ENCODE results near the gene GJB1.

The GJB1 gene

GRCh38 chrX:71215338-71215912 lies 7.6 kb upstream of the GJB1 start:
- DNase-seq = no peak

- DNase-seq = no peak
Observed at GRCh38 chrX:71216485-71216884, 6.5 kb upstream of the GJB1 start.

DNA sequence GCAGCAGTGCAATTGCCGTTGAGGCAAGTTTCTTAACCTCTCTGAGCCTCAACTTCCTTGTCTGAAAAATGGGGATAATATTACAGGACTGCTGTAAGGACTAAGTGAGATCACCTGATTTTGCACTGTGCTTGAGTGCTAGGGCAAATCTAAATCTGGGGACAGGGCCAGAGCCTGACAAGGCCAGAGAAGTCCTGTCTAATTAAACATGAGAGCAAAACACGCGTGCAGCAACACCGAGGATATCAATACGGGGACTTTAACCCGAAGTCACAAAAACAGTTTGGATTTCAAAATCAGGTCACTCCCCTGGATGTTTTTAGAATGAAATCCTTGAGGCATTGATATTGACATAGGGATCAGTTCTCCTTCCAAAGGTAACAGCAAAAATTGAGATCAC lies 5.7 kb upstream of the GJB1 start:
- no peak for DNase-seq

- no peak for DNase-seq
Observed at GRCh38 chrX:71221145-71221544, 1.9 kb upstream of the GJB1 start.

- DNase-seq = no peak
Observed at GRCh38 chrX:71224098-71224708, 1.2 kb downstream of the GJB1 start.

GRCh38 chrX:71225009-71225408 lies 2.0 kb downstream of the GJB1 start:
- no peak for DNase-seq

DNA sequence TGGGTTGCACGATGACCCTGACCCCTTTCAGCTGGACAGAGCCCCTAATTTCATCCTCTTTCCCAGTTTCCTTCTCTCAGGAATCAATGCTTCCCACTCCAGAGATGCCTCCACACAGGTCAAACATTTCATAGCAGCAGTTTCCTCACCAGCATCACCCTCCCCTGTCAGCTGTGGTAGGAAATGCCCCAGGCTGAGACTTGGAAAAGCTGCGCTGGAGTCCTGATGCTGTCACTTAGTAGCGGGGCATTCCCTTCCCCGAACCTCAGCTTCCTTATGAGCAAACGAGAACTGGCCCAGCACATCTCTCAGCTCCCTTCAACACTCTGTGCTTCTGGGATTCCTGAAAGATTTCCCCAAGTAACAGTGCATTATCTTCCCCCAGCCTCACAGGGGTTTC lies 2.7 kb downstream of the GJB1 start:
- DNase-seq = no peak

DNA sequence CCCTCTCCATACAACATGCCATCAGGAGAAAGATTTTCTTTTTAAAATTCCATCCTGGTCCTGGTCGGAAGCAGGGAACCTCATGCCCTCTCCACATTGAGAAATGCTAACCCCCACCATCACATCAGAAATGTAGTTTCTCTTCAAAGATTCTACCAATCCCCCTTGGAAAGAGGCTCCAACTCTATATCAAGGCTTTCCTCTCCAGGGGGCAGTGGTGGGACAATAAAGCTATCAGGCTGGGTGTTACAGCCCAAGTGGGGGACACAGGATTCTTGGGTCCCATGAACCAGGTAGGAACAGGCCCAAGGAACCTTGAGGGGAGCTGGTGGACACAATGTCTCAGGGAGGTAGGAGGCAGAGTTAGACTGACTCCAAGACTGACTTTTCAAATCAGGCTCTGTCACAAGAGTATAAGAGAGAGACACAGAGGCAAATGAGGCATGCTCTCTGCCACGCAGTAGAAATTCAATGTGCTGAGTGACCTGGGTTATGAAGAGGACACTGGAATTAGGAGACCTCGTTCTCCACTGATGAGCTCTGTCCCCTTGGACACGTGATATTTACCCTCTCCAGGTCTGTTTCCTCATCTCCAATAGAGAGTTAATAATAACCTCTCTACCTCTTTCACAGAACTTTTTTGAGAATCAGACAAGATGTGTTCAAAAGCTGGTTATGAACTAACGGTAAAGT lies 4.5 kb downstream of the GJB1 start:
- no peak for DNase-seq

GRCh38 chrX:71228063-71228642 lies 5.1 kb downstream of the GJB1 start:
- no peak for DNase-seq

DNA sequence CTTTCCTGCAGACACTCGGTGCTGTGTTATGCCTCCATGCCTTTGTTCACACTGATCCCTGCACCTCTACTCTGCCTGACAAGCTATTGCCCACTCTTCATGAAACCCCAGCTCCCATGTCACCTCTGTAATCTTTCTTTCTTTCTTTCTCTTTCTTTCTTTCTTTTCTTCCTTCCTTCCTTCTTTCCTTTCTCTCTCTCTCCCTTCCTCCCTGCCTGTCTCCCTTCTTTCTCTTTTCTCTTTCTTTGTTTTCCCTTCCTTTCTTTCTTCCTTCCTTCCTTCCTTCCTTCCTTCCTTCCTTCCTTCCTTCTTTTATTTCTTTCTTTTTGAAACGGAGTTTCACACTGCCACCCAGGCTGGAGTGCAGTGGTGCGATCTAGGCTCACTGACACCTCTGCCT lies 12.5 kb downstream of the GJB1 start:
- DNase-seq = no peak

GRCh38 chrX:71236836-71237235 lies 13.8 kb downstream of the GJB1 start:
- no peak for DNase-seq

DNA sequence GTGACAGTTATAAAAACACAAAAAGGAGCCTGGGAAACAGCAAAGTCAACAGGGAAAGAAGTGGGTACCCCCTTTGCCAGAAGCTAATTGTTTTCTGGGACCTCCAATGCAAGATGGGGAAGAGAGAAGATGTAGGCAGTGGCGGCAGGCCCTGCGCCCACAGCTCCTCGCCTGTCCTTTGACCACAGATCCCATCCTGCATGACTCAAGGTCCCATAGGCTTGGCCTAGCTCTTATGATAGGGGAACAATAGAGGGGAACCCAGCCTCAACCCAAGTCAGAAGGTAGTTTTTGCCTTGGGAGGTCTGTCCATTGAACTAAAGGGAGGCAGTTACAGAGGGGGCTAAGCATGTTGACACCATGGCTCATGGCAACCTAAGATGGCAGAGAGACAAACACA lies 16.8 kb downstream of the GJB1 start:
- no peak for DNase-seq

GRCh38 chrX:71241301-71241700 lies 18.3 kb downstream of the GJB1 start:
- DNase-seq = no peak

- DNase-seq = no peak
Observed at GRCh38 chrX:71244359-71245128, 21.5 kb downstream of the GJB1 start.

DNA sequence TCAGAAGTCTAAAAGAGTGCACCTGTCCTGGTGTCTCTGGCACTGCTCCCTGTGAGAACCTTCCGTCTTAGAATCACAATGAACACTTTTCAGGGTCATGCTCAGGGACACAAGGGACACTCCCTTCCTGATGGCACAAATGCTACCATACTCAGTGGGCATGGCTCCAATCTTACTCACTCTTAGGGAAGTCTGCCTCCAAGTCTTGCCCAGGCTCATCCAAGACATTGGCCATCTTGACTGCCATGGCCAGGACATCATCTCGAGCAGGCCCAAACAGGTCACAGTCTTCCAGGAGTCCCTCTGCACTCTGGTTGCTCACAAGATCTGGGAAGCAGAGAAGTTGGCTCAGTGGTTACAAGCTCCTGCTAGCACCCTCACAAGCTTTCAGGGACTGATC lies 22.1 kb downstream of the GJB1 start:
- no peak for DNase-seq

GRCh38 chrX:71250841-71251240 lies 27.8 kb downstream of the GJB1 start:
- no peak for DNase-seq

DNA sequence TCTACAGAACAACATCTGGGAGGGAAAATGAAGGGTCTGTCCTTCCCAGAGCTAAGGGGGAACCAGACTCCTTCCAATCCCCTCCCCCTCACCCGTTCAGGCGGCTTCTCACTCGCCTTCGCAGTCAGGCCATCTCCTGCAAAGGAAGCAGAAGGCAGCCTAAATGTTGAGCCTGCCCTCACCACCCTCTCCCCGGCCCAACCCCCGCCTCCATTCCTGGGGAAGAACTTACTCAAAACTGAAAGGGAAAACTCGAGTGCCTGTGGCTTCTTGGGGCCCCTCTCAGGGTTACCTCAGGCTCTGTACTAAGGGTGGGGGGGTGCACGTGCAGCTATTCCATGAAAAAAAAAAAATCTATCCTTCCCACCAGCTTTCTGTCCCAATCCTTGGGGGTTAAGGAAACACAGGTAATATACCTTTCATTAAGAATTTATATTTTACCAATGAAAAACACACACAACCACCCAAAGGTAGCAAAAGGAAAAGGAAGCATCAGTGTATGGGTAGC lies 28.5 kb downstream of the GJB1 start:
- DNase-seq = peak; percentile 44 to 46

GRCh38 chrX:71252221-71252620 lies 29.2 kb downstream of the GJB1 start:
- no peak for DNase-seq

DNA sequence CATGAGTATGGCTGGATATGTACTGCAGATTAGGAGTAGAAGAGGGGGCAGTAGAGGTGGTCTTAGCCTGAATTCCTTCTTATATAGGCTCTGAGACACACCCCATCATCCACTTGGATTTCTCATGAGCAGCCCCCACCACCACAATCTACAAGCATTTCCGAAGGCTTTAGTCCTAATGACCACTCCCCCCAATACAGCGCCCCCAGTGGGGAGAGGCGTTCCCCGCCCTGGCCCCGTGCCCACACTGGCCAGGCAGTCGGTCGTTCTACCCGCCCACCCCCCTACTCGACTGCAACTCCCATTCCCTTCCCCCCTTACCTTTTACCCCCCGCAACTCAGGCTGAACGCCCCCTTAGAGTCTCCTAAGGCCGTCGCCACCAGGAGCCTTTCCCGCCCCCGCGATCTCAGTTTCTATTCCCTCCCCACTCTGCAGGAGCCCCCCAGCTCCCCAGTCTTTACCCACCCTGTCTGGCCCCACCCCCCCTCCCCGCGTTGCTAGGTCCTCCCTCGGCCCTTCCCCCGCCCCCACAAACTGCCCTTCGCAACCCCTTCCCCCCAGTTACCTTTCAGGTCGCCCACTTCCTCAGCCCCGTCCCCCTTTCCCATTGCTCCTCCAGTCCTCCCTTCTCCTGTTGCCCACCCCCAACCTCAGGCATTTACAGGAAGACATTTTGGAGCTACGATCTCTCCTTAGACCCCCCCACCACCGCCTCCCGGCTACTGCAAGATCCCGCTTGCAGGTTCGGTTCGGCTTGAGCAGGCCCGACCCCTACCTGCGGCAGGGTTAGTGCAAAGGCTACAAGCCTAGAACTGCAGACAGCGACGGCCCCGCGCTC lies 30.4 kb downstream of the GJB1 start:
- DNase-seq = peak; percentile 45 to 57

DNA sequence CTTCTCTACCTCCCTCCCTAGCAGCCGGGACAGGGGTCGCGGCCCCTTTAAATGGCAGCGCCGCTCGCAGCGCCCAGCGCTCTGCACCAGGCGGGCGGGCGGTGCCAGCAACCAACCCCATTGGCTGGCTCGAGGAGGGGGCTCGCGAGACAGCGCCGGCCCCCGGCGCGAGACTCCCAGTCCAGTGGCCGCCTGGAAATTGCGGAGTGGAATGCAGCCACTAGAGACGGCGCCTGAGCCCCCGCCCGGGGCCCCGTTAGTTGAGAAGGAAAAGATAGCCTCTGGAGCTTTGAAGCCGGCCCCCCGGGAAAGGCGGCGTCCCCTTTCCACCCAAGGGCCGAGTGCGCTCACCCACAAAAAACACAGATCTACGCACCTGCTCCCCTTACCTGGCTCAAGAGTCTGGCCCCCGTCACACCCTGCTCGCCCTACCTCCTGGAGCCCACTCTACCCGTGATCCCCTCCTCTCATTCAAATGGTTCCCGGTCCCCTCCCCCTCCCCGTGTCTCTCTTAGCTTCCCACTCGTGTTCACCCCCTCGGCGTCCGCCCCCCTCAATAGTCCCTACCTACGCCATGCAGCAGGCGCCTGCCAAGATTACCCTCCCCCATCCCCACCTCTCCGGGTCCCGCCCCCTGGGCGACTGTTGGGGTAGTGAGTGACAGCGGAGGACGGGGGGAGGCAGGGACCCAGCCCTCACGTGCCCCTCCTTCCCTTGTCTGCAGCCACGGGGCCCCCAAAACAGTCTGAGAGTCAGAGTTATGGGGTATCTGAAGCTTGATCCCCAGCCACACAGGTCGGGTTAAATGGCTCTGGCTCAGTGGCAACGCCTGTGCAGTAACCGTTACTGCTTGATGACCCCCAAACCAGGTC lies 31.3 kb downstream of the GJB1 start, which contains the start of gene ZMYM3:
ZMYM3 (minus strand) TSS at position 49 of the 872 bp plus-strand sequence. CDS start 885 bp downstream, outside the sequence.
- DNase-seq = peak; percentile 80 to 85

DNA sequence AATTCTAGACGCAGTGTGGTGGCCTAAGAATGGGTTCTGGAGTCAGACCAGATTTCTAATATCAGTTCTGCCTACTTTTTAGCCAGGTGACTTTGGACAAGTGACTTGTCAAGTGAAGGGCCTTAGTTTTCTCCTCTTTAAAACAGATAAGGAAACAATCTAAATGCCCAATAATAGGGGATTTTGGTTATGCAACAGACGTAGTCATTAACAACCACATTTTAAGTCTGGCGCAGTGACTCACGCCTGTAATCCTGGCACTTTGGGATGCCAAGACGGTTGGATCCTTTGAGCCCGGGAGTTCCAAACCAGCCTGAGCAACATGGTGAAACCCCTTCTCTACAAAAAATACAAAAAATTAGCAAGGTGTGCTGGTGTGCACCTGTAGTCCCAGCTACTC lies 33.0 kb downstream of the GJB1 start:
- DNase-seq = no peak

Data from activated T-cell treated with anti-CD3 and anti-CD28 coated beads, Interleukin-2, amount 50 U/mL, for 48 hours (primary cell).